Lung (tissue), 12 donors: ENCODE results near the gene HTRA2. TPM values are rescaled to one million over a fixed set of nuclear protein-coding genes. Genes with fewer than 3 reads are reported as not detected.
A peak's percentile ranks its signal among the peaks of the same experiment; 100 is the strongest.

Experiments
- ATAC-seq: fragments of 200-7000 bp; cut with Tn5 transposase; one replicate; pipeline ENCODE4 v1.9.1; 2020; ENCODE audit warnings: moderate number of reproducible peaks; ENCODE audit not compliant: insufficient read depth, low FRiP score
- DNase-seq, 3 donors: peaks; one replicate each; pipeline ENCODE4 v3.0.0-alpha.2; 2013 to 2017
- H3K27ac ChIP-seq, 2 donors: one replicate each; pipeline ENCODE4 v1.5.1; 2013; ENCODE audit warnings: mild to moderate bottlenecking in 2 of 2, moderate library complexity in 2 of 2, control low read depth in 1 of 2, inconsistent platforms in 1 of 2, low read depth in 1 of 2, low read length in 1 of 2
- H3K27me3 ChIP-seq, 3 donors: one replicate each; pipeline ENCODE4 v1.5.1; 2013; ENCODE audit warnings: low read length in 2 of 3; ENCODE audit not compliant: control insufficient read depth in 3 of 3, insufficient read depth in 3 of 3
- H3K36me3 ChIP-seq, 4 donors: one replicate each; pipeline ENCODE4 v1.5.1; 2013; ENCODE audit warnings: low read length in 4 of 4, mild to moderate bottlenecking in 1 of 4, moderate library complexity in 1 of 4; ENCODE audit not compliant: control insufficient read depth in 4 of 4, insufficient read depth in 4 of 4
- H3K4me1 ChIP-seq, 5 donors: one replicate each; pipeline ENCODE4 v1.5.1; 2013; ENCODE audit warnings: low read length in 5 of 5, mild to moderate bottlenecking in 2 of 5, moderate library complexity in 1 of 5; ENCODE audit not compliant: control insufficient read depth in 5 of 5, insufficient read depth in 5 of 5
- H3K4me3 ChIP-seq: one replicate; pipeline ENCODE4 v1.5.1; 2013; ENCODE audit warnings: mild to moderate bottlenecking, control low read depth, moderate library complexity
- H3K9ac ChIP-seq, 2 donors: one replicate each; pipeline ENCODE4 v1.5.1; 2013; ENCODE audit warnings: low read length in 2 of 2, control low read depth in 1 of 2; ENCODE audit not compliant: insufficient read depth in 1 of 2
- H3K9me3 ChIP-seq, 4 donors: one replicate each; pipeline ENCODE4 v1.5.1; 2013; ENCODE audit warnings: low read length in 3 of 4, mild to moderate bottlenecking in 1 of 4, moderate library complexity in 1 of 4; ENCODE audit not compliant: control insufficient read depth in 4 of 4, insufficient read depth in 3 of 4
- CTCF ChIP-seq: IDR thresholded peaks from 2 replicates; pipeline ENCODE4 v1.5.1; 2012; ENCODE audit warnings: mild to moderate bottlenecking; ENCODE audit errors: control extremely low read depth, extremely low read depth
- WGBS, 2 donors: extraction: QIAGEN DNeasy Blood & Tissue Kit; methylation state at CpG; one replicate each; pipeline ENCODE4 v1.1.7; 2013; 5-methylcytosine and 5-hydroxymethylcytosine counted together
- polyA plus RNA-seq, 2 donors: library from polyadenylated mRNA; stranded (reverse); fragments of 200-250 nt; gene quantifications; one replicate each; pipeline ENCODE4 v1.2.1, GENCODE V29; 2013
- total RNA-seq, 2 donors: library from RNA; depleted of rRNA in 1 of 2; stranded (reverse); fragments of >200 nt in 1 of 2; gene quantifications; one replicate each; pipeline ENCODE4 v1.2.1, GENCODE V29; 2014 to 2021
- donor health status: control.
- donor health status: control.
- donor health status: Bipolar disorder and iron deficiency.
- donor health status: healthy.
- donor health status: DM: yes; HTN: yes; CAD: no.

Gene HTRA2
- total and polyA plus RNA-seq, 4 donors, result 26.6 to 42.1 (median 31.6) TPM

- Histone ChIP-seq H3K9me3 (no peaks in the 10 kb centered on the region), H3K9ac (peak overlapping the region in 1 of 2 donors; percentile 33), H3K4me1 (peaks cover 0 to 36% (median 2%) of the 10 kb centered on the region in 5 donors), H3K4me3 (no peak overlapping the region), H3K27ac (no peak overlapping the region), H3K36me3 (peaks cover 0 to 7% (median 0%) of the 10 kb centered on the region in 4 donors), H3K27me3 (no peaks in the 10 kb centered on the region)
- DNase-seq, result peak; percentile 21 to 52 (median 42)
- no peak for TF ChIP-seq CTCF
- no peak for ATAC-seq
- WGBS, 2 donors, result 58 to 71% methylated on average over 25 to 27 of the region's 27 CpGs
Measured at GRCh38 chr2:74552914-74553811, 23.4 kb downstream of the HTRA2 start.

GRCh38 chr2:74553892-74554819 lies 24.4 kb downstream of the HTRA2 start, which contains the start of the genes DOK1 and LOXL3:
Gene DOK1 (plus strand): TSS chr2:74554720. CDS start chr2:74554755, 35 bp downstream.
Gene LOXL3 (minus strand): TSS chr2:74553942. CDS start chr2:74552634, 1,308 bp downstream.
- Histone ChIP-seq H3K4me3 (peak within 1 kb of the TSS; percentile 66), H3K27ac (peak within 1 kb of the TSS; percentile 47 to 87), H3K9me3 (no peaks in the 10 kb centered on the region), H3K27me3 (no peaks in the 10 kb centered on the region), H3K4me1 (peaks cover 0 to 29% (median 0%) of the 10 kb centered on the region in 5 donors), H3K9ac (peak within 1 kb of the TSS; percentile 7 to 51), H3K36me3 (peaks cover 0 to 7% (median 0%) of the 10 kb centered on the region in 4 donors)
- TF ChIP-seq CTCF, result no peak
- peak; percentile 87 for ATAC-seq
- WGBS, 2 donors, result 1% methylated on average over 59 to 73 of the region's 73 CpGs
- DNase-seq, result peak; percentile 94 to 97 (median 96)

GRCh38 chr2:74554820-74555531 lies 25.2 kb downstream of the HTRA2 start:
- peaks cover 0 to 22% (median 0%) of the 10 kb centered on the region in 5 donors for H3K4me1 ChIP-seq
- DNase-seq, result peak in 2 of 3 donors; percentile 42 to 52
- peaks cover 0 to 2% (median 0%) of the 10 kb centered on the region in 3 donors for H3K27me3 ChIP-seq
- peaks cover 0 to 7% (median 0%) of the 10 kb centered on the region in 4 donors for H3K36me3 ChIP-seq
- ATAC-seq, result peak; percentile 75
- TF ChIP-seq CTCF, result no peak
- WGBS, 2 donors, result 2 to 4% methylated on average over 52 to 58 of the region's 58 CpGs
- peak overlapping the region in 1 of 2 donors; percentile 85 for H3K27ac ChIP-seq
- peak overlapping the region; percentile 7 to 51 for H3K9ac ChIP-seq
- peak overlapping the region; percentile 66 for H3K4me3 ChIP-seq
- H3K9me3 ChIP-seq, result no peaks in the 10 kb centered on the region
